Endometrium (tissue), 2 donors: ENCODE results near the gene MTARC2.
"Not testable (repeated sequence)": the region's sequence is repeated elsewhere in the genome, so short reads cannot be mapped to it uniquely, and the experiment has no call there.

Experiments used
- FAIRE-seq: peaks from 2 replicates; lab custom pipeline; 2012; peaks lifted over from hg19 to GRCh38; lab: Jason Lieb, UNC
- donor health status: control.
- donor health status: control.

The MTARC2 gene

GRCh38 chr1:220748089-220748934 lies at the start of gene MTARC2:
Gene MTARC2, plus strand, starts transcription at chr1:220748322. Its CDS starts 210 bp downstream, at chr1:220748532.
- FAIRE-seq: no peak

GRCh38 chr1:220698607-220699016 lies 49.5 kb upstream of the MTARC2 start:
- no peak for FAIRE-seq

- no peak for FAIRE-seq
These were observed 49.1 kb upstream of the MTARC2 start for GRCh38 chr1:220699044-220699443.

- no peak for FAIRE-seq
These were observed 47.5 kb upstream of the MTARC2 start for GRCh38 chr1:220700556-220701179.

- no peak for FAIRE-seq
These were observed 46.1 kb upstream of the MTARC2 start for GRCh38 chr1:220701974-220702373.

GRCh38 chr1:220702733-220703270 lies 45.3 kb upstream of the MTARC2 start:
- no peak for FAIRE-seq

GRCh38 chr1:220703305-220703704 lies 44.8 kb upstream of the MTARC2 start:
- FAIRE-seq: no peak

GRCh38 chr1:220705782-220706181 lies 42.3 kb upstream of the MTARC2 start:
- no peak for FAIRE-seq

- FAIRE-seq: no peak
These were observed 41.6 kb upstream of the MTARC2 start for GRCh38 chr1:220706480-220706879.

- FAIRE-seq: no peak
These were observed 41.0 kb upstream of the MTARC2 start for GRCh38 chr1:220707160-220707559.

- no peak for FAIRE-seq
These were observed 39.9 kb upstream of the MTARC2 start for GRCh38 chr1:220708244-220708643.

- FAIRE-seq: no peak
These were observed 39.0 kb upstream of the MTARC2 start for GRCh38 chr1:220708936-220709801.

- FAIRE-seq: no peak
These were observed 37.8 kb upstream of the MTARC2 start for GRCh38 chr1:220710333-220710732.

- no peak for FAIRE-seq
These were observed 36.9 kb upstream of the MTARC2 start for GRCh38 chr1:220711056-220711809.

- FAIRE-seq: not testable (repeated sequence)
These were observed 32.1 kb upstream of the MTARC2 start for GRCh38 chr1:220715986-220716385.

GRCh38 chr1:220717800-220718640 lies 30.1 kb upstream of the MTARC2 start:
- no peak for FAIRE-seq

GRCh38 chr1:220721266-220721665 lies 26.9 kb upstream of the MTARC2 start:
- FAIRE-seq: not testable (repeated sequence)

GRCh38 chr1:220726634-220727033 lies 21.5 kb upstream of the MTARC2 start:
- no peak for FAIRE-seq

GRCh38 chr1:220727519-220727918 lies 20.6 kb upstream of the MTARC2 start:
- FAIRE-seq: no peak

GRCh38 chr1:220730486-220730885 lies 17.6 kb upstream of the MTARC2 start:
- FAIRE-seq: no peak

GRCh38 chr1:220732137-220732536 lies 16.0 kb upstream of the MTARC2 start:
- no peak for FAIRE-seq
